Panc1 (cell line): Measurements from ENCODE around the gene GNAO1. TPM values are rescaled to one million over a fixed set of nuclear protein-coding genes. Genes with fewer than 3 reads are reported as not detected.

Experiments used
- ATAC-seq: fragments of 200-7000 bp; cut with Tn5 transposase; 2 replicates; pipeline ENCODE4 v1.9.1; 2020; ENCODE audit warnings: mild to moderate bottlenecking, moderate library complexity
- BruUV-seq: library from RNA; stranded (reverse); fragments of 400-500 nt; replicated peaks from 2 replicates; lab custom pipeline; 2021; lab: Mats Ljungman, UMichigan
- CTCF ChIA-PET: fragments of 300-600 bp; sonication (Branson Sonifier 250); formaldehyde crosslinking; loops from one replicate; lab custom pipeline; 2022; ENCODE audit warnings: antibody characterized with exemption; lab: Charles Lee
- POLR2A ChIA-PET: fragments of 300-600 bp; sonication (Branson Sonifier 250); formaldehyde crosslinking; loops from one replicate; lab custom pipeline; 2022; ENCODE audit warnings: antibody characterized with exemption; lab: Charles Lee
- DNase-seq: peaks from one replicate; pipeline ENCODE4 v3.0.0-alpha.2; 2010; ENCODE audit warnings: low read depth, low spot score
- H3K27ac ChIP-seq: 2 replicates; pipeline ENCODE4 v1.5.1; 2011; ENCODE audit warnings: mild to moderate bottlenecking, low read length, inconsistent platforms
- H3K27me3 ChIP-seq: fragments of 200-500 bp; sonication (Bioruptor generic); 2 replicates; pipeline ENCODE4 v1.6.0; 2014; ENCODE audit warnings: low read length, inconsistent platforms; ENCODE audit not compliant: control insufficient read depth, insufficient read depth
- H3K36me3 ChIP-seq: fragments of 200-500 bp; sonication (Bioruptor generic); 2 replicates; pipeline ENCODE4 v1.5.1; 2014; ENCODE audit warnings: inconsistent platforms, mild to moderate bottlenecking, low read length, moderate library complexity; ENCODE audit not compliant: control insufficient read depth, insufficient read depth
- H3K4me1 ChIP-seq: 2 replicates; pipeline ENCODE4 v1.5.1; 2011; ENCODE audit warnings: inconsistent platforms, mild to moderate bottlenecking, low read length, moderate library complexity; ENCODE audit not compliant: control insufficient read depth, insufficient read depth
- H3K4me3 ChIP-seq, 2 experiments: 2 replicates each; pipeline ENCODE4 v1.5.1; 2011 to 2012; ENCODE audit warnings: low read depth in 2 of 2, low read length in 2 of 2, mild to moderate bottlenecking in 2 of 2, inconsistent platforms in 1 of 2, moderate library complexity in 1 of 2
- H3K9me3 ChIP-seq: fragments of 200-500 bp; sonication (Bioruptor generic); 2 replicates; pipeline ENCODE4 v1.5.1; 2014; ENCODE audit warnings: low read depth, mild to moderate bottlenecking, inconsistent platforms, low read length, moderate library complexity; ENCODE audit not compliant: control insufficient read depth, insufficient read depth
- CTCF ChIP-seq: fragments of 450-650 bp; IDR thresholded peaks from 2 replicates; pipeline ENCODE4 v1.5.1; 2017; ENCODE audit warnings: mild to moderate bottlenecking
- SIN3A ChIP-seq: IDR thresholded peaks from 2 replicates; pipeline ENCODE4 v1.6.1; 2012; ENCODE audit warnings: low read depth, mild to moderate bottlenecking, low read length, moderate library complexity, borderline replicate concordance; ENCODE audit not compliant: insufficient read depth
- TCF7L2 ChIP-seq: IDR thresholded peaks from 2 replicates; pipeline ENCODE4 v1.6.1; 2011; ENCODE audit warnings: mild to moderate bottlenecking, low read depth, low read length, inconsistent platforms
- in situ Hi-C: cut with HindIII; loops from 2 replicates; pipeline ENCODE4 v1.10.0; 2016; ENCODE audit warnings: low sequenced_read_pairs, low pct_unique_long_range_greater_than_20kb
- intact Hi-C: fragments of 100-400 bp; cut with micrococcal nuclease; formaldehyde crosslinking; loops from one replicate; pipeline ENCODE4 v1.10.0; 2022; ENCODE audit not compliant: unreplicated experiment
- total RNA-seq: library from RNA; stranded (reverse); gene quantifications from one replicate; pipeline ENCODE4 v1.2.1, GENCODE V29; 2021; ENCODE audit not compliant: unreplicated experiment
- TF ChIP-seq, protein P1 (sequence below), 2 experiments: IDR thresholded peaks; 2 replicates each; pipeline ENCODE4 v1.6.1; 2011 to 2012; ENCODE audit warnings: low read depth in 2 of 2, control low read depth in 1 of 2, low read length in 1 of 2, mild to moderate bottlenecking in 1 of 2, moderate library complexity in 1 of 2; ENCODE audit not compliant: insufficient read depth in 1 of 2

GNAO1 gene
- total RNA-seq, 1 experiment from 2014 or later: 33.4 TPM

DNA sequence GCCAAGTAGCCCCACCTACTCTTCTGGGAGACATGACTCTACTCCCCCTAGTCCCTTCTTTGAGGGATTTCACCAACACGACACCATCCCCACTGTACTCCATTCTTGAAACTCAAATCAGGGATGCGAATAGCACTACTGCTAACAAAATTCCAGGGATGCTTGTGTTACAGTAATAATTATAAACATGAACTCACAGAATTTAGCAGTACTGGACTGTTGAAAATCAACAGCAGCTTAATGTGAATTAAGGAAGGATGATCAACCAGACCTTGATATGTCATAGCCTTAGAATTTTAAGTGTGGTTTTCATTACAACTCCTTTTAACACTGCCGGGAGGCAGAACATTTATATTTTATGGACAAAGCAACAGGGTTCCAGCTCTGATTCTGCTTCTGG is 196.1 kb downstream of the GNAO1 start:
- ATAC-seq: no peak
- DNase-seq: no peak
- Histone ChIP-seq H3K4me3 (no peak overlapping the region), H3K9me3 (no peaks in the 10 kb centered on the region), H3K27ac (no peak overlapping the region), H3K4me1 (no peaks in the 10 kb centered on the region), H3K27me3 (no peaks in the 10 kb centered on the region), H3K36me3 (peaks cover 4% of the 10 kb centered on the region; the same call in 1 of the 2 replicates)
- TF ChIP-seq, protein P1, sequence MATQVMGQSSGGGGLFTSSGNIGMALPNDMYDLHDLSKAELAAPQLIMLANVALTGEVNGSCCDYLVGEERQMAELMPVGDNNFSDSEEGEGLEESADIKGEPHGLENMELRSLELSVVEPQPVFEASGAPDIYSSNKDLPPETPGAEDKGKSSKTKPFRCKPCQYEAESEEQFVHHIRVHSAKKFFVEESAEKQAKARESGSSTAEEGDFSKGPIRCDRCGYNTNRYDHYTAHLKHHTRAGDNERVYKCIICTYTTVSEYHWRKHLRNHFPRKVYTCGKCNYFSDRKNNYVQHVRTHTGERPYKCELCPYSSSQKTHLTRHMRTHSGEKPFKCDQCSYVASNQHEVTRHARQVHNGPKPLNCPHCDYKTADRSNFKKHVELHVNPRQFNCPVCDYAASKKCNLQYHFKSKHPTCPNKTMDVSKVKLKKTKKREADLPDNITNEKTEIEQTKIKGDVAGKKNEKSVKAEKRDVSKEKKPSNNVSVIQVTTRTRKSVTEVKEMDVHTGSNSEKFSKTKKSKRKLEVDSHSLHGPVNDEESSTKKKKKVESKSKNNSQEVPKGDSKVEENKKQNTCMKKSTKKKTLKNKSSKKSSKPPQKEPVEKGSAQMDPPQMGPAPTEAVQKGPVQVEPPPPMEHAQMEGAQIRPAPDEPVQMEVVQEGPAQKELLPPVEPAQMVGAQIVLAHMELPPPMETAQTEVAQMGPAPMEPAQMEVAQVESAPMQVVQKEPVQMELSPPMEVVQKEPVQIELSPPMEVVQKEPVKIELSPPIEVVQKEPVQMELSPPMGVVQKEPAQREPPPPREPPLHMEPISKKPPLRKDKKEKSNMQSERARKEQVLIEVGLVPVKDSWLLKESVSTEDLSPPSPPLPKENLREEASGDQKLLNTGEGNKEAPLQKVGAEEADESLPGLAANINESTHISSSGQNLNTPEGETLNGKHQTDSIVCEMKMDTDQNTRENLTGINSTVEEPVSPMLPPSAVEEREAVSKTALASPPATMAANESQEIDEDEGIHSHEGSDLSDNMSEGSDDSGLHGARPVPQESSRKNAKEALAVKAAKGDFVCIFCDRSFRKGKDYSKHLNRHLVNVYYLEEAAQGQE (IDR thresholded peaks at IDR 0.05; ENCODE audit: insufficient read depth in 1 of 2, low read depth in 2 of 2, low read length in 1 of 2): no peak
- TF ChIP-seq SIN3A (no peak), CTCF (no peak), TCF7L2 (no peak)
- intact Hi-C loops: no loop called here
- ChIA-PET POLR2A (no interaction called here), CTCF (no interaction called here)
- no TSS peak for BruUV-seq
- in situ Hi-C loops: no loop called here

DNA sequence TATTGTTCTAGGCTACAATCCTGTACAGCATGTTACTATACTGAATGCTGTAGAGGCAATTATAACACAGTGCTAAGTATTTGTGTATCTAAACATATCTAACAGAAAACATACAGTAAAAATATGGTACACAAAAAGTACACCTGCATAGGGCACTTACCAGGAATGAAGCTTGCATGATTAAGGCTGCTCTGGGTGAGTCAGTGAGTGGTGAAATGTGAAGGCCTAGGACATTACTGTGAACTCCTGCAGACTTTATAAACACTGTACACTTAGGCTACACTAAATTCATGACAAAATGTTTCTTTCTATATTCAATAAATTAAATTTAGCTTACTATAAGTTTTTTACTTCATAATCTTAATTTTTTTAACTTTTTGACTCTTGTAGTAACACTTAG is 196.9 kb downstream of the GNAO1 start:
- POLR2A ChIA-PET: no interaction called here
- H3K9me3 ChIP-seq: no peaks in the 10 kb centered on the region

More for the DNA sequence above, 196.9 kb downstream of the GNAO1 start:
- TF ChIP-seq TCF7L2: no peak
- TF ChIP-seq, protein P1 (IDR thresholded peaks at IDR 0.05; ENCODE audit: insufficient read depth in 1 of 2, low read depth in 2 of 2, low read length in 1 of 2): no peak
- ATAC-seq: no peak
- intact Hi-C loops: no loop called here
- CTCF ChIA-PET: no interaction called here
- Histone ChIP-seq H3K27ac (no peak overlapping the region), H3K4me3 (no peak overlapping the region), H3K36me3 (peaks cover 4% of the 10 kb centered on the region; the same call in 1 of the 2 replicates), H3K4me1 (no peaks in the 10 kb centered on the region), H3K27me3 (no peaks in the 10 kb centered on the region)
- in situ Hi-C loops: no loop called here
- DNase-seq: no peak
- no TSS peak for BruUV-seq
